Astrocyte (in vitro differentiated cells and primary cell): Measurements from ENCODE around the gene THSD8. TPM values are rescaled to one million over a fixed set of nuclear protein-coding genes. Genes with fewer than 3 reads are reported as not detected.

Source experiments
- DNase-seq: peaks from one replicate; pipeline ENCODE4 v3.0.0-alpha.2; 2010; ENCODE audit warnings: low read depth
- FAIRE-seq: peaks from 2 replicates; lab custom pipeline; 2011; peaks lifted over from hg19 to GRCh38; lab: Jason Lieb, UNC
- H2AFZ ChIP-seq: 2 replicates; pipeline ENCODE4 v1.6.0; 2012; ENCODE audit warnings: low read depth, low read length, inconsistent platforms
- H3K27ac ChIP-seq: 2 replicates; pipeline ENCODE4 v1.5.1; 2011; ENCODE audit warnings: low read depth, low read length, inconsistent platforms
- H3K27me3 ChIP-seq: 2 replicates; pipeline ENCODE4 v1.6.0; 2011; ENCODE audit warnings: low read length, inconsistent platforms; ENCODE audit not compliant: insufficient read depth
- H3K36me3 ChIP-seq: 2 replicates; pipeline ENCODE4 v1.5.1; 2011; ENCODE audit warnings: low read length, inconsistent platforms; ENCODE audit not compliant: insufficient read depth
- H3K4me1 ChIP-seq: 2 replicates; pipeline ENCODE4 v1.5.1; 2011; ENCODE audit warnings: low read length, inconsistent platforms; ENCODE audit not compliant: insufficient read depth
- H3K4me2 ChIP-seq: 2 replicates; pipeline ENCODE4 v1.6.0; 2012; ENCODE audit warnings: low read length, inconsistent platforms
- H3K4me3 ChIP-seq: 2 replicates; pipeline ENCODE4 v1.5.1; 2011; ENCODE audit warnings: low read depth, mild to moderate bottlenecking, low read length, inconsistent platforms; ENCODE audit not compliant: insufficient read depth
- H3K79me2 ChIP-seq: 2 replicates; pipeline ENCODE4 v1.6.0; 2012; ENCODE audit warnings: mild to moderate bottlenecking, low read length, inconsistent platforms; ENCODE audit not compliant: insufficient read depth
- H3K9ac ChIP-seq: 2 replicates; pipeline ENCODE4 v1.6.0; 2012; ENCODE audit warnings: mild to moderate bottlenecking, low read length, inconsistent platforms
- H3K9me3 ChIP-seq: 2 replicates; pipeline ENCODE4 v1.5.1; 2012; ENCODE audit warnings: low read depth, mild to moderate bottlenecking, low read length, inconsistent platforms; ENCODE audit not compliant: insufficient read depth
- H4K20me1 ChIP-seq: 2 replicates; pipeline ENCODE4 v1.6.0; 2012; ENCODE audit warnings: low read length, inconsistent platforms; ENCODE audit not compliant: insufficient read depth
- H3K27ac Mint-ChIP-seq: one replicate; pipeline ENCODE4 v1.8.0; 2021; ENCODE audit warnings: mild to moderate bottlenecking, mixed read lengths; ENCODE audit not compliant: unreplicated experiment
- H3K27me3 Mint-ChIP-seq: one replicate; pipeline ENCODE4 v1.8.0; 2021; ENCODE audit warnings: low read depth, mixed read lengths; ENCODE audit not compliant: unreplicated experiment
- H3K36me3 Mint-ChIP-seq: one replicate; pipeline ENCODE4 v1.8.0; 2021; ENCODE audit warnings: low read depth, mixed read lengths; ENCODE audit not compliant: unreplicated experiment
- H3K4me1 Mint-ChIP-seq: one replicate; pipeline ENCODE4 v1.8.0; 2021; ENCODE audit warnings: low read depth, mixed read lengths; ENCODE audit not compliant: unreplicated experiment
- H3K4me3 Mint-ChIP-seq: one replicate; pipeline ENCODE4 v1.8.0; 2021; ENCODE audit warnings: mild to moderate bottlenecking, moderate library complexity, mixed read lengths; ENCODE audit not compliant: unreplicated experiment
- H3K9me3 Mint-ChIP-seq: one replicate; pipeline ENCODE4 v1.8.0; 2021; ENCODE audit warnings: mild to moderate bottlenecking, mixed read lengths; ENCODE audit not compliant: unreplicated experiment
- CTCF ChIP-seq: IDR thresholded peaks from 2 replicates; pipeline ENCODE4 v1.5.1; 2011; ENCODE audit warnings: low read depth, mild to moderate bottlenecking, inconsistent platforms, low read length, moderate library complexity; ENCODE audit not compliant: insufficient read depth
- EZH2 ChIP-seq: IDR thresholded peaks from 2 replicates; pipeline ENCODE4 v1.6.1; 2012; ENCODE audit warnings: mild to moderate bottlenecking, low read length, inconsistent platforms; ENCODE audit not compliant: insufficient read depth
- total RNA-seq: library from RNA; stranded (reverse); gene quantifications from 2 replicates; pipeline ENCODE4 v1.2.1, GENCODE V29; 2021

The THSD8 gene
- total RNA-seq, 1 donor from 2014 or later, result 3.6 TPM

- H3K4me3 Mint-ChIP-seq, result no peak overlapping the region
- H3K27ac Mint-ChIP-seq, result no peak overlapping the region
- no peak overlapping the region for H3K27ac ChIP-seq
- H3K9me3 ChIP-seq, result no peaks in the 10 kb centered on the region
- no peaks in the 10 kb centered on the region for H3K36me3 ChIP-seq
- no peak for TF ChIP-seq CTCF
- no peak for TF ChIP-seq EZH2
- H3K9ac ChIP-seq, result no peak overlapping the region
- H2AFZ ChIP-seq, result no peak overlapping the region
- no peaks in the 10 kb centered on the region for H3K79me2 ChIP-seq
- no peaks in the 10 kb centered on the region for H3K4me1 ChIP-seq
- DNase-seq, result no peak
- peak; percentile 26 for FAIRE-seq
- peaks cover 23% of the 10 kb centered on the region for H3K27me3 Mint-ChIP-seq
- no peaks in the 10 kb centered on the region for H4K20me1 ChIP-seq
- no peak overlapping the region for H3K4me3 ChIP-seq
- H3K36me3 Mint-ChIP-seq, result no peaks in the 10 kb centered on the region
- H3K4me1 Mint-ChIP-seq, result no peaks in the 10 kb centered on the region
- no peak overlapping the region for H3K4me2 ChIP-seq
- peaks cover 3% of the 10 kb centered on the region for H3K27me3 ChIP-seq
- no peaks in the 10 kb centered on the region for H3K9me3 Mint-ChIP-seq
Observed at GRCh38 chr19:12756150-12756883, 45.6 kb upstream of the THSD8 start.

- peak overlapping the region; percentile 47 for H3K27ac Mint-ChIP-seq
- no peaks in the 10 kb centered on the region for H3K79me2 ChIP-seq
- no peaks in the 10 kb centered on the region for H3K36me3 ChIP-seq
- FAIRE-seq, result no peak
- no peak overlapping the region for H3K27ac ChIP-seq
- no peaks in the 10 kb centered on the region for H3K4me1 Mint-ChIP-seq
- no peaks in the 10 kb centered on the region for H3K4me1 ChIP-seq
- H3K9me3 ChIP-seq, result no peaks in the 10 kb centered on the region
- TF ChIP-seq EZH2 (no peak), CTCF (peak; percentile 59)
- no peaks in the 10 kb centered on the region for H4K20me1 ChIP-seq
- H3K4me3 Mint-ChIP-seq, result peak overlapping the region; percentile 16
- peaks cover 12% of the 10 kb centered on the region for H3K27me3 Mint-ChIP-seq
- peak overlapping the region; percentile 80 for H3K4me2 ChIP-seq
- H3K36me3 Mint-ChIP-seq, result no peaks in the 10 kb centered on the region
- no peaks in the 10 kb centered on the region for H3K9me3 Mint-ChIP-seq
- peak overlapping the region; percentile 81 for H2AFZ ChIP-seq
- H3K4me3 ChIP-seq, result peak overlapping the region; percentile 42
- no peaks in the 10 kb centered on the region for H3K27me3 ChIP-seq
- peak; percentile 34 for DNase-seq
- H3K9ac ChIP-seq, result peak overlapping the region; percentile 5
Observed at GRCh38 chr19:12757544-12758274, 44.2 kb upstream of the THSD8 start.

- Mint-ChIP-seq H3K36me3 (peaks cover 10% of the 10 kb centered on the region), H3K9me3 (no peaks in the 10 kb centered on the region), H3K4me3 (no peak overlapping the region), H3K27ac (no peak overlapping the region), H3K27me3 (peaks cover 5% of the 10 kb centered on the region), H3K4me1 (no peaks in the 10 kb centered on the region)
- H2AFZ ChIP-seq, result no peak overlapping the region
- TF ChIP-seq CTCF (no peak), EZH2 (no peak)
- no peaks in the 10 kb centered on the region for H3K27me3 ChIP-seq
- no peak overlapping the region for H3K9ac ChIP-seq
- no peaks in the 10 kb centered on the region for H3K4me1 ChIP-seq
- DNase-seq (no peak), FAIRE-seq (no peak)
- H3K27ac ChIP-seq, result no peak overlapping the region
- no peaks in the 10 kb centered on the region for H3K36me3 ChIP-seq
- H3K4me3 ChIP-seq, result no peak overlapping the region
- no peaks in the 10 kb centered on the region for H3K79me2 ChIP-seq
- H3K4me2 ChIP-seq, result no peak overlapping the region
- no peaks in the 10 kb centered on the region for H4K20me1 ChIP-seq
- H3K9me3 ChIP-seq, result no peaks in the 10 kb centered on the region
Observed at GRCh38 chr19:12759686-12760085, 42.2 kb upstream of the THSD8 start.
